Liver (tissue), 9 donors: ENCODE measurements around the gene HTR2B. TPM values are rescaled to one million over a fixed set of nuclear protein-coding genes. Genes with fewer than 3 reads are reported as not detected.

ENCODE experiments used
- DNase-seq: peaks from one replicate; pipeline ENCODE4 v3.0.0-alpha.2; 2017; ENCODE audit warnings: low spot score
- H3K27ac ChIP-seq, 2 donors: one replicate each; pipeline ENCODE4 v1.7.0; 2013; ENCODE audit warnings: inconsistent platforms in 2 of 2, low read length in 2 of 2, control low read depth in 1 of 2, low read depth in 1 of 2, mild to moderate bottlenecking in 1 of 2
- H3K27me3 ChIP-seq, 4 donors: one replicate each; pipeline versions ENCODE4 v1.6.1 to v1.7.0; 2013; ENCODE audit warnings: low read length in 3 of 4, inconsistent platforms in 1 of 4, mild to moderate bottlenecking in 1 of 4, moderate library complexity in 1 of 4; ENCODE audit not compliant: control insufficient read depth in 4 of 4, insufficient read depth in 4 of 4
- H3K36me3 ChIP-seq, 4 donors: one replicate each; pipeline versions ENCODE4 v1.6.1 to v1.7.0; 2013; ENCODE audit warnings: low read length in 3 of 4, mild to moderate bottlenecking in 3 of 4, low read depth in 1 of 4, moderate library complexity in 1 of 4; ENCODE audit not compliant: control insufficient read depth in 4 of 4, insufficient read depth in 3 of 4
- H3K4me1 ChIP-seq, 4 donors: one replicate each; pipeline versions ENCODE4 v1.6.1 to v1.7.0; 2013; ENCODE audit warnings: low read length in 3 of 4, mild to moderate bottlenecking in 3 of 4, moderate library complexity in 1 of 4; ENCODE audit not compliant: control insufficient read depth in 4 of 4, insufficient read depth in 4 of 4
- H3K4me3 ChIP-seq, 3 donors: one replicate each; pipeline versions ENCODE4 v1.6.1 to v1.7.0; 2013; ENCODE audit warnings: low read length in 3 of 3, control low read depth in 1 of 3, low read depth in 1 of 3, mild to moderate bottlenecking in 1 of 3
- H3K9ac ChIP-seq, 2 donors: one replicate each; pipeline ENCODE4 v1.7.0; 2013; ENCODE audit warnings: low read length in 2 of 2, mild to moderate bottlenecking in 2 of 2, moderate library complexity in 2 of 2, control low read depth in 1 of 2, low read depth in 1 of 2
- H3K9me3 ChIP-seq, 4 donors: one replicate each; pipeline versions ENCODE4 v1.6.1 to v1.7.0; 2013; ENCODE audit warnings: low read length in 3 of 4; ENCODE audit not compliant: control insufficient read depth in 4 of 4
- ATF3 ChIP-seq: IDR thresholded peaks from 2 replicates; pipeline ENCODE4 v1.6.1; 2016; ENCODE audit warnings: antibody characterized with exemption
- CTCF ChIP-seq: fragments of 150-350 bp; IDR thresholded peaks from 2 replicates; pipeline ENCODE4 v1.5.1; 2017; ENCODE audit warnings: improper control_type of control experiment, low read depth, low read length; ENCODE audit not compliant: missing input control
- EGR1 ChIP-seq, 2 donors: IDR thresholded peaks; 2 replicates each; pipeline ENCODE4 v1.6.1; 2016 to 2018; ENCODE audit warnings: antibody characterized with exemption in 2 of 2, low read depth in 2 of 2
- FOXA1 ChIP-seq: IDR thresholded peaks from 2 replicates; pipeline ENCODE4 v1.6.1; 2016; ENCODE audit warnings: antibody characterized with exemption
- FOXA2 ChIP-seq: IDR thresholded peaks from 2 replicates; pipeline ENCODE4 v1.6.1; 2016; ENCODE audit warnings: antibody characterized with exemption
- GABPA ChIP-seq, 2 donors: IDR thresholded peaks in 1 of 2; conservative IDR thresholded peaks in 1 of 2; 2 replicates each; pipeline ENCODE4 v1.6.1; 2016; ENCODE audit warnings: antibody characterized with exemption in 2 of 2, mild to moderate bottlenecking in 1 of 2, moderate library complexity in 1 of 2
- HNF4A ChIP-seq, 2 donors: conservative IDR thresholded peaks; 2 replicates each; pipeline ENCODE4 v1.6.1; 2016; ENCODE audit warnings: antibody characterized with exemption in 2 of 2, mild to moderate bottlenecking in 2 of 2
- HNF4G ChIP-seq: IDR thresholded peaks from 2 replicates; pipeline ENCODE4 v1.6.1; 2016; ENCODE audit warnings: antibody characterized with exemption
- JUND ChIP-seq, 2 donors: IDR thresholded peaks; 2 replicates each; pipeline ENCODE4 v1.6.1; 2016; ENCODE audit warnings: antibody characterized with exemption in 2 of 2
- MAX ChIP-seq: IDR thresholded peaks from 2 replicates; pipeline ENCODE4 v1.6.1; 2016; ENCODE audit warnings: antibody characterized with exemption
- NR2F2 ChIP-seq: IDR thresholded peaks from 2 replicates; pipeline ENCODE4 v1.6.1; 2016; ENCODE audit warnings: antibody characterized with exemption
- RAD21 ChIP-seq, 2 donors: IDR thresholded peaks; 2 replicates each; pipeline ENCODE4 v1.6.1; 2016; ENCODE audit warnings: antibody characterized with exemption in 2 of 2, mild to moderate bottlenecking in 2 of 2
- REST ChIP-seq: IDR thresholded peaks from 2 replicates; pipeline ENCODE4 v1.6.1; 2016; ENCODE audit warnings: antibody characterized with exemption, mild to moderate bottlenecking
- RXRA ChIP-seq, 2 donors: IDR thresholded peaks; 2 replicates each; pipeline ENCODE4 v1.6.1; 2017 to 2018; ENCODE audit warnings: antibody characterized with exemption in 2 of 2, mild to moderate bottlenecking in 1 of 2
- SP1 ChIP-seq: IDR thresholded peaks from 2 replicates; pipeline ENCODE4 v1.6.1; 2018; ENCODE audit warnings: antibody characterized with exemption, mild to moderate bottlenecking
- TAF1 ChIP-seq: conservative IDR thresholded peaks from 2 replicates; pipeline ENCODE4 v1.6.1; 2016; ENCODE audit warnings: antibody characterized with exemption, mild to moderate bottlenecking
- YY1 ChIP-seq: IDR thresholded peaks from 2 replicates; pipeline ENCODE4 v1.6.1; 2016; ENCODE audit warnings: antibody characterized with exemption, mild to moderate bottlenecking
- ZBTB33 ChIP-seq: IDR thresholded peaks from 2 replicates; pipeline ENCODE4 v1.6.1; 2016; ENCODE audit warnings: antibody characterized with exemption
- WGBS: extraction: QIAGEN DNeasy Blood & Tissue Kit; methylation state at CpG from one replicate; pipeline ENCODE4 v1.1.7; 2013; 5-methylcytosine and 5-hydroxymethylcytosine counted together
- polyA plus RNA-seq, 2 donors: library from polyadenylated mRNA; stranded (reverse) in 1 of 2; unstranded in 1 of 2; fragments of 200-250 nt in 1 of 2; fragments of >200 nt in 1 of 2; fragmentation: Nextera tagmentation in 1 of 2; extraction: Ambion mirVana in 1 of 2; gene quantifications; one replicate each; pipeline versions ENCODE4 v1.2.1 to v1.2.3, GENCODE V29; 2013 to 2015
- total RNA-seq, 2 donors: library from RNA; depleted of rRNA; stranded (reverse); fragments of >200 nt; gene quantifications; one replicate each; pipeline ENCODE4 v1.2.3, GENCODE V29; 2014
- donor health status: healthy.
- donor health status: healthy.
- donor health status: healthy.
- donor health status: healthy.
- donor health status: healthy.

Gene HTR2B
- total and polyA plus RNA-seq, 4 donors = 0.09 to 1.0 (median 0.63) TPM

- Histone ChIP-seq H3K27me3 (no peaks in the 10 kb centered on the region), H3K4me3 (no peak overlapping the region), H3K27ac (peak overlapping the region in 1 of 2 donors; percentile 40), H3K36me3 (peaks cover 0 to 2% (median 2%) of the 10 kb centered on the region in 4 donors), H3K9ac (no peak overlapping the region), H3K4me1 (peaks cover 6 to 31% (median 19%) of the 10 kb centered on the region in 4 donors), H3K9me3 (no peaks in the 10 kb centered on the region)
- TF ChIP-seq GABPA (IDR thresholded peaks at IDR 0.05 in 1 of 2, conservative IDR thresholded peaks at IDR 0.05 in 1 of 2) (no peak), YY1 (no peak), TAF1 (no peak), FOXA1 (no peak), HNF4A (conservative IDR thresholded peaks at IDR 0.05) (no peak), FOXA2 (no peak), RAD21 (IDR thresholded peaks at IDR 0.05) (no peak), RXRA (IDR thresholded peaks at IDR 0.05) (no peak), SP1 (no peak), HNF4G (no peak), MAX (no peak), ATF3 (no peak), CTCF (no peak)
- WGBS = 99% methylated on average over 1 of the region's 1 CpG
- DNase-seq = no peak
Observed at GRCh38 chr2:231134910-231135655, 10.2 kb upstream of the HTR2B start.

GRCh38 chr2:231133365-231134099 is 8.7 kb upstream of the HTR2B start:
- 34% methylated on average over 1 of the region's 1 CpG for WGBS
- no peak overlapping the region for H3K4me3 ChIP-seq
- peak overlapping the region in 1 of 2 donors; percentile 61 for H3K9ac ChIP-seq
- peaks cover 9 to 33% (median 21%) of the 10 kb centered on the region in 4 donors for H3K4me1 ChIP-seq
- peak overlapping the region; percentile 52 to 79 for H3K27ac ChIP-seq
- H3K36me3 ChIP-seq = peaks cover 0 to 2% (median under 1%) of the 10 kb centered on the region in 4 donors
- no peaks in the 10 kb centered on the region for H3K9me3 ChIP-seq
- no peaks in the 10 kb centered on the region for H3K27me3 ChIP-seq
- DNase-seq = no peak
- TF ChIP-seq MAX = no peak
- peak in 1 of 2 donors; percentile 57 for TF ChIP-seq EGR1 (IDR thresholded peaks at IDR 0.05; ENCODE audit: low read depth in 2 of 2)
- TF ChIP-seq GABPA (IDR thresholded peaks at IDR 0.05 in 1 of 2, conservative IDR thresholded peaks at IDR 0.05 in 1 of 2) = no peak
- TF ChIP-seq RAD21 (IDR thresholded peaks at IDR 0.05) = no peak
- TF ChIP-seq JUND (IDR thresholded peaks at IDR 0.05) = peak in 1 of 2 donors; percentile 30
- peak; percentile 55 for TF ChIP-seq YY1
- peak; percentile 79 for TF ChIP-seq HNF4G
- TF ChIP-seq FOXA2 = peak; percentile 1
- TF ChIP-seq ZBTB33 = peak; percentile 17
- TF ChIP-seq FOXA1 = no peak
- peak; percentile 86 to 92 for TF ChIP-seq HNF4A (conservative IDR thresholded peaks at IDR 0.05)
- peak; percentile 44 for TF ChIP-seq NR2F2
- no peak for TF ChIP-seq TAF1
- TF ChIP-seq CTCF = no peak
- peak; percentile 79 to 88 for TF ChIP-seq RXRA (IDR thresholded peaks at IDR 0.05)
- TF ChIP-seq REST = no peak
- TF ChIP-seq ATF3 = peak; percentile 73
